PFSK-1 (cell line): ENCODE measurements around the gene HPS4.

Experiments
- FOXP2 ChIP-seq: optimal IDR thresholded peaks from 2 replicates; pipeline ENCODE3; 2011; ENCODE audit warnings: borderline replicate concordance, control low read depth, inconsistent platforms; ENCODE audit not compliant: insufficient read depth; ENCODE audit errors: extremely low read length, extremely low read depth
- POLR2AphosphoS5 ChIP-seq: IDR thresholded peaks from 2 replicates; pipeline ENCODE4 v1.6.1; 2012; ENCODE audit warnings: low read depth, mild to moderate bottlenecking, control low read depth, low read length, moderate library complexity
- REST ChIP-seq, 2 experiments: IDR thresholded peaks; 2 replicates each; pipeline versions ENCODE4 v1.6.1 to v1.8.0; 2011 to 2012; ENCODE audit warnings: low read depth in 2 of 2, low read length in 2 of 2, control low read depth in 1 of 2, inconsistent platforms in 1 of 2, mild to moderate bottlenecking in 1 of 2, moderate library complexity in 1 of 2; ENCODE audit not compliant: insufficient read depth in 1 of 2
- SIN3A ChIP-seq: IDR thresholded peaks from 2 replicates; pipeline ENCODE4 v1.6.1; 2012; ENCODE audit warnings: mild to moderate bottlenecking, low read length, moderate library complexity, borderline replicate concordance; ENCODE audit not compliant: insufficient read depth
- TAF1 ChIP-seq: IDR thresholded peaks from 2 replicates; pipeline ENCODE4 v1.6.1; 2012; ENCODE audit warnings: low read length, control low read depth, borderline replicate concordance; ENCODE audit not compliant: insufficient read depth

The HPS4 gene

DNA sequence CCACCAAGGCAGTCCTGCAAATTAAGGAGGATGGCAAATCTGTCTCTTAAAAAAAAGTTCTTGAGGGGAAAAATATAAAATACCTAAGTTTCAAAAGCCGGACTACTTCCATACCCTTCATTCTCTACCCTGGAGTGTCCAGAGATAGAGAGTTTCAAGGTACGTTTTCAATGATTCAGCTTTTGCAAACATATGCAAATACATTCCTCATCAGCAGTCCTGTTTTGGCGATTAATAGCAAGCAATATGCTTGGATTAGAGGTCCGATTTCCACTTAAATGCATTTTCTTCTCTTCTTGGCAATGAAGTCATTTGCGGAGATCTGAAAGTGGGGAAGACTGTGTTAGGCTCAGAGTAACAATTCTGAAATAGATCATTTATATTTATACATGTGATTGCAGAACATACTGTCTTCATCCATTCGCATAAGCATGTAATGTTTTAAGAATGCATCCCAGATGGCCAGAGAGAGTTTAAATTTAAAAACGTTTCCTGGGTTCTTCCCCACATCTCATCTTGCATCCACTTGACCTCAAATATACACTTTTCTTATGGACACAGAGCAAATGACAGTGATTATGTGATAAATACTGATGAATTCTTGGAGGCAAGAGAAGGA is 42.5 kb upstream of the HPS4 start:
- TF ChIP-seq REST (IDR thresholded peaks at IDR 0.05; ENCODE audit: insufficient read depth in 1 of 2, low read depth in 2 of 2, low read length in 2 of 2) (no peak), FOXP2 (no peak), POLR2AphosphoS5 (no peak), TAF1 (no peak), SIN3A (no peak)

DNA sequence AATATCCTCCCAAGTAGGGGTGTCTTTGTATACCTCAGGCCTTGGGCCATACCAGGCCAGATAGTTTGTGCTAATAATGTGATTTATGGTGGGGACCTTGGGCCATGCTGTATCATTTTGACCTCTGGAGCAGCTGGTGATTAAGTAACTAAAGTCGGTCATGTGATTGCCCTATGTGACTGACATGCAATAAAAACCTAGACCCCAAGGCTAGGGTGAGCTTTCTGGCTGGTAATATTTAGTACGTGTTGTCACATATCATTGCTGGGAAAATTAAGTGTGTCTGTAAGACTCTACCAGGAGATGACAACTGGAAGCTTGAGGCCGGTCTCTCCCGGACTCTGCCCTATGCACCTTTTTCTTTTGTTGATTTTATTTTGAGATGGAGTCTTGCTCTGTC is 41.3 kb upstream of the HPS4 start:
- TF ChIP-seq POLR2AphosphoS5 (no peak), TAF1 (no peak), REST (IDR thresholded peaks at IDR 0.05; ENCODE audit: insufficient read depth in 1 of 2, low read depth in 2 of 2, low read length in 2 of 2) (no peak), SIN3A (no peak), FOXP2 (no peak)

- no peak for TF ChIP-seq SIN3A
- no peak for TF ChIP-seq FOXP2
- no peak for TF ChIP-seq POLR2AphosphoS5
- no peak for TF ChIP-seq REST (IDR thresholded peaks at IDR 0.05; ENCODE audit: insufficient read depth in 1 of 2, low read depth in 2 of 2, low read length in 2 of 2)
- TF ChIP-seq TAF1, result no peak
Measured at GRCh38 chr22:26522592-26522991, 39.0 kb upstream of the HPS4 start.

GRCh38 chr22:26522012-26522411 is 38.4 kb upstream of the HPS4 start:
- no peak for TF ChIP-seq FOXP2
- no peak for TF ChIP-seq TAF1
- no peak for TF ChIP-seq SIN3A
- no peak for TF ChIP-seq REST (IDR thresholded peaks at IDR 0.05; ENCODE audit: insufficient read depth in 1 of 2, low read depth in 2 of 2, low read length in 2 of 2)

DNA sequence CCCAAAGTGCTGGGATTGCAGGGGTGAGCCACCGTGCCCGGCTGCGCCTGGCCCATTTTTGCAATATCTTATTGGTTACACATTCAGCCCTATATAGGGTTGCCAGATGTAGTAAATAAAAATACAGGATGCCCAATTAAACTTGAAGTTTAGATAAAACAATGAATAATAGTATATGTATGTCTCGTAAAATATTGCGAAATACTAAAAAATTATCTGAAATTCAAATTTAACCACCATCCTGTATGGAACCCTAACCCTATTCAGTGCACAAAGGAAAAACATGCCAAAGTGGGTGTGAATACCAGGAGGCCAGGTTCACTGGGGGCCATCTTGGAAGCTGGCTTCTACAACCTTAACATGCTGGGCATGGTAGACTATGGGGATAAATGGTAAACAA is 33.8 kb upstream of the HPS4 start:
- no peak for TF ChIP-seq REST (IDR thresholded peaks at IDR 0.05; ENCODE audit: insufficient read depth in 1 of 2, low read depth in 2 of 2, low read length in 2 of 2)
- no peak for TF ChIP-seq FOXP2
- no peak for TF ChIP-seq POLR2AphosphoS5
- TF ChIP-seq TAF1, result no peak
- no peak for TF ChIP-seq SIN3A
